Stimulated activated CD4-positive, alpha-beta T cell treated with anti-CD3 and anti-CD28 coated beads, Interleukin-2, amount 100 ng/mL, for 48 hours (primary cell): ENCODE measurements around the gene GSAP.
"Not testable (repeated sequence)": the region's sequence is repeated elsewhere in the genome, so short reads cannot be mapped to it uniquely, and the experiment has no call there.

Experiments
- DNase-seq, 2 donors: peaks; one replicate each; pipeline ENCODE4 v3.0.0-alpha.2; 2020

The GSAP gene

GRCh38 chr7:77321300-77321699 lies 94.8 kb downstream of the GSAP start:
- no peak for DNase-seq

- DNase-seq, result no peak
Measured at GRCh38 chr7:77320714-77321113, 95.4 kb downstream of the GSAP start.

GRCh38 chr7:77320137-77320536 lies 96.0 kb downstream of the GSAP start:
- no peak for DNase-seq

GRCh38 chr7:77318019-77318418 lies 98.1 kb downstream of the GSAP start:
- DNase-seq, result no peak

DNA sequence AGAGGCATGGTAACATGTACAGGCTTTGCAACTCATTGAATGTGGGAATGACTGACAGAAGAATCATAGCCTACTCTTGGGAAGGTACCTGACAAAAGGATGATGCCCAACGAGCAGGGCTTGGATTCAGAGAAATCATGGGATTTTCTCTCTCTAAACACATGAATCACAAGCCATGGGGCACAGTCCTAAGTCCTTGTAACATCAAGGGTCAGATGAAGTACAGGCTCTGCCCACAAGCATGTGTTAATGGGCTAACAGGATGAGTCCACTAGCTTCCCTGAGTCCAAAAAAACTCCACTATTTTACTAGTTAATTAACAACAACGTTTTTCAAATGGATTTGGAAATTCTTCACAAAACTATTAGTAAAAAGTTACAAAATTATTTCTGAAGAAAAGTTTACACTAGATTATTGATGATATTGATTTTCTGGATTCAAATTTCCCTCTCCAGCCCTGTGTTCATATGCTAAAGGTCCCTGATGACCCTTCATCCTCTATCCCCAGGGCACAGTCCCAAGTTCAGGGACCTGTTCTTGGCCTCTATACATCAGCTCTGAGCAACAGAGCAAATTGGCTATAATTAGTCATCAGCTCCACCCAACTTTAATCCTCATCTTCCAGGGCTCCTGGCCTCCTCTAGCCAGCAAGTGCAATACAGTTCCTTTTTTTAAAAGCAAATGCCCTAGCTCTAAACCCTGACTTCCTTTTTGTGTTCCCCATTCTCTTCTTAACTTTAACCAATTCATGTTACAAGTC lies 99.8 kb downstream of the GSAP start:
- no peak for DNase-seq

DNA sequence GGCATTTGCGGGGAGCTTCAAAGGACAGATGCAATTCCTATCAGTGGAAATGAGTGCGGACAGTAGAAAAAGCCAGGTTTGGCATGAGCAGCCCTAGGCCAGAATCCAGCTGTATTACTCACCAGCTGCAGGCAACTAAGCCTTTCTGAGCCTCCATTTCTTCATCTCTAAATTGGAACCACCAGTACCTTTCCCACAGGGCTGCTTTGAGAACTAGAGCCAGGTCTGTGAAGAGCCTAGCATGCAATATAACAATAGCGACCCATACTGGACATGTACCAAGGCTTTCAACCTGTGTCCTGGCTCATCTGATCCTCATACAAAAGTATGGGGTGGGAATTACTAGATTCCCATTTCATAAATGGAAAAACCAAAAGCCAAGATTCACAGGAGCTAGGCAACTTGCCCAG lies 101.0 kb downstream of the GSAP start:
- no peak for DNase-seq

- DNase-seq, result no peak
Measured at GRCh38 chr7:77313876-77314480, 102.2 kb downstream of the GSAP start.

GRCh38 chr7:77313085-77313484 lies 103.1 kb downstream of the GSAP start:
- DNase-seq, result no peak

DNA sequence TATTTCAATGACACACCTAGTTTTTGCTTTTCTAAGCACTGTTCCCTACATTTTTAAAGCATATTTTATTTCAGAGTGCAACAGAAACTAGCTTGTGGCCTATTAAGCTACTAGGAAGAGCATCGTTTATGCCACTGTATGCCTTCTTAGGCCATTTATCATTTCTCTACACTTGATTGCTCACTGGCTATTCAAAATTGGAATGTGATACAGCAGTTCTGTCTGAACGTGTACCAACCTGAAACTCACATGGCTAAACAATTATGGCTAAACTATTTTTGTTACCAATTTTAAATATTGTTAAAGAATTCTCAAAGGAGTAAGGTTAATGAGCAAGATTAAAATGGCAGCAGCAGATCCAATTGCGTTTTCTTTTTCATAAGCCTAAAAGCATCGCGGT lies 105.2 kb downstream of the GSAP start:
- no peak for DNase-seq

DNA sequence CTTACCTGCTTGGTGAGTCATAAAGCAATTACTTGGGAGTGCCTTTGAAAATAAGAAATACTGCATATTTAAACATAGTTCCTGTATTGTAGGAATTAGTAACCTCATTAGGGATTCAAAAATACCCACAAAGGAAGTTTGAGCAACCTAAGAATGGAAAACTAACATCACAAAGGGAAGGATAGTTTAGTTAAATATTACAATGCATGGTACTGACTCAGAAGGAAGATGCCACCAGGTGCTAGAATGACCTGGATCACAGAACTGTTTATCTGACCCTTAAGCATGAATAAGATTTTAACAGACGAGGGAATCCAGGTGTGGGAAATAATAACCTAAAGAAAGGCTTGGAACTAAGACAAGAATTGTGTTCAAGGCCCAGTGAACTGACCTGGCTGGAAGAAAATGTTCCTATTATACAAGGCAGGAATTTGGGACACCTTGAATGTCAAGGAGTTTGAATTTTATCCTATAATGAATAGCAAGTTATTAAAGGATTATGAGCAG lies 106.4 kb downstream of the GSAP start:
- no peak for DNase-seq

DNA sequence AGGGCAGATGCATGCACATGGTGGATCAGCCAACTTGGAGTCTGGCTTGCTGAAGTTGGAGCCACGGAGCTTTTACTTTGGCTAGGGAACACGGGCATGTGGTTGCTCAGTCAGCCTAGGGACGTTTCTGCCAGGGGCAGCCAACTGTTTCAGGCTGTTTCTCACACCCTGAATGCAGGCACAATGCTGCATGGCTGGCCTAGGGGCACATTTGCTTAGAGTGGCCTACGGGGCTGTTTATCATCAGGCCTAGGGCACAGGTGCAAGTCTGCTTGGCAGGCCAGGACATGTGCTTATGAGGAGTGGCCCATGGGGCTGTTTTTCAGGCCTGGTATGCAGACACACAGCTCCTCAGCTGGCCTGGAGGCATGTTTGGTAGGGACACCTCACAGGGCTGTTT lies 107.4 kb downstream of the GSAP start:
- no peak for DNase-seq

DNA sequence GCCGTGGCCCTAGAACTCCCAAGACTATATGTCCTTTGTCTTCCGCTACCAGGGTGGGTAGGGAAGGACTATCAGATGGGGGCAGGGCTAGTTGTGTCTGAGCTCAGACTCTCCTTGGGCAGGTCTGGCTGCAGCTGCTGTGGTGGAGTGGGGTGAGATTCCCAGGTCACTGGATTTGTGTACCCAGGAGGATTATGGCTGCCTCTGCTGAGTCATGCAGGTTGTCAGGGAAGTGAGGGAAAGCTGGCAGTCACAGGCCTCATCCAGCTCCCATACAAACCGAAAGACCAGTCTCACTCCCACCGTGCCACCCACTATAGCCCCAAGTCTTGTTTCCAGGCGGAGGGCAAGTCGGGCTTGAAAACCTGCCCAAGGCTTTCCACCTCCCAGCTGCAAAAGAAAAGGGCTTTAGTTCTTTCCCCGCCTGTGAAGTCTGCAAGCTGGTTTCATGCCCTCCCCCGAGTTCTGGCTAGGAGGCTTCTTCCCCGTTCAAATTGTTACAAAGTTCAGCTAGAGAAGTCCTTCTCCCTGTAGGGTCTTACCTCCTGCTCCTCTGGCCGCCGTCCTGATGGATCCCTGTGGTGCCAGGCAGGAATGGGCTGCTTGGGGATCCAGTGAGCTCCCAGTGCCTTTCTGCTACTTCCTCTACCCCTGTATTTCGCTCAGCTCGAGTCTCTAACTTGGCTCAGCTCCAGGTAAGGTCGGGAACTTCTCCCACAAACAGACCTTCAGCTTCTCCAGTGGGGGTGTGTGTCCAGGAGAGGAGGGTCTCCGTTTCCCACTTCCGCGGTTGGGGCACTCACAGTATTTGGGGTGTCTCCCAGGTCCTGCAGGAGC lies 109.7 kb downstream of the GSAP start:
- no peak for DNase-seq

DNA sequence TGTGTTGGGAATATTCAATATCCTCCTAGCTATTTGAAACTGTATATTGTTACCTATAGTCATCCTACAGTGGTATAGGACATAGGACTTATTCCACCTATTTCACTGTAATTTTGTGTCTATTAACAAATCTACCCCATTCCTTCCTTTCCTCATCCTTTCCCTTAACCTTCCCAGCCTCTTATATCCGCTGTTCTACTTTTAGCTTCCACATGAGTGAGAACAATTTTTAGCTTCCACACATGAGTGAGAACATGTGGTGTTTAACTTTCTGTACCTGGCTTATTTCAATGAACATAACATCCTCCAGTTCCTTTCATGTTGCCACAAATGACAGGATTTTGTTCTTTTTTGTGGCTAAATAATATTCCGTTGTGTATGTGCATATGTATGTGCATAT lies 120.6 kb downstream of the GSAP start:
- DNase-seq, result no peak

GRCh38 chr7:77293046-77293445 lies 123.1 kb downstream of the GSAP start:
- DNase-seq, result no peak

GRCh38 chr7:77290425-77290824 lies 125.7 kb downstream of the GSAP start:
- no peak for DNase-seq

GRCh38 chr7:77289387-77289786 lies 126.8 kb downstream of the GSAP start:
- no peak for DNase-seq

- DNase-seq, result no peak
Measured at GRCh38 chr7:77288676-77289320, 127.4 kb downstream of the GSAP start.

DNA sequence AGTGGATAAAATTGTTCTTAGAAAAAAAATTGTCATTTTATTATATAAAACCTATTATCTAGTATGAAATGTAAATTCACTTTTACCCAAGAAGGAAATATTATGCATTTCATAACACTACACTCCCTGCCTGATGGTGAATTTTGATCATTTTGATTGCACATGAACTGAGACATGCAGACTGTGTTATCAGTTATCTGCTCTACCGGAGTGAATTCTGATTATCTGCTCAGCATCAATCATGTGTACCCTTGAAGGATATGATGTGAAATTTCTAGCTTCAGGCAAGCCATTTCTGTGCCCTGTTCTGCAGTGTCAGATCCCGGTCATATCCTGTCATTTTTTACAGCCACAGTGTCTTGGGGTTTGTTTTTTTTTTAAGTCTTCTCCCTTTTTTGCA lies 131.5 kb downstream of the GSAP start:
- no peak for DNase-seq

GRCh38 chr7:77284005-77284404 lies 132.1 kb downstream of the GSAP start:
- no peak for DNase-seq

- no peak for DNase-seq
Measured at GRCh38 chr7:77282897-77283296, 133.3 kb downstream of the GSAP start.

DNA sequence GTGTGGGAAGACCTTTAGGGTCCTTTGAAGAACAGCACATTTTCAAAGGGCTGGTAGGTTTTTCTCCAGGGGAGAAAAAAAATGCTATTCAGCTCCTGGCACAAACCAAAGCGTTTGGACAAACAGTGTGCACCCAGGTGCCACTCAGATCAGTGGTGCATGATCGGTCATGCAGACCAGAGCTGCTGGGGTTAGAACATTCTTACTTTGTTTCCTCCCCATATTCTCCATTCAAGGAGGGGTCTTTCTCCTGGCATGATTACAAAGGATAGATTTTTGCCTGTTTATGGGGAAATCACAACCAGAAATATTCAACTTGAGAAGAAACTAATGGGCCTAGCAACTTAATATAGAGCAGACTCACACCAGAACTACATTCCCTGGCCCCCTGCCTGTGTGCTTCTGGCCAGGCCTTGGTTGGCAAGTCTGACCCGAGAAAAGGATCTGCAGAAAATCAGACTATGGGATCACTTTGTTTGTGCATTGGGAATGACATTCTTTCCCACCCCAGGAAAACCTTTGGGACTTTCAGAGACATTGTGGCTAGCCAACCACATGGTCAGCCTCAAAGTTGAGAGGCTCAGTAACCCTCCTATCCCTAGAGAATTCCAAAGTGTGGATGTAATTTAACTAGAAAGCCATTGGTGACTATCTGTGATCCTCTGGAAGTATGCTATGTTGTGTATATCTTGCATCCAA lies 134.2 kb downstream of the GSAP start:
- no peak for DNase-seq

DNA sequence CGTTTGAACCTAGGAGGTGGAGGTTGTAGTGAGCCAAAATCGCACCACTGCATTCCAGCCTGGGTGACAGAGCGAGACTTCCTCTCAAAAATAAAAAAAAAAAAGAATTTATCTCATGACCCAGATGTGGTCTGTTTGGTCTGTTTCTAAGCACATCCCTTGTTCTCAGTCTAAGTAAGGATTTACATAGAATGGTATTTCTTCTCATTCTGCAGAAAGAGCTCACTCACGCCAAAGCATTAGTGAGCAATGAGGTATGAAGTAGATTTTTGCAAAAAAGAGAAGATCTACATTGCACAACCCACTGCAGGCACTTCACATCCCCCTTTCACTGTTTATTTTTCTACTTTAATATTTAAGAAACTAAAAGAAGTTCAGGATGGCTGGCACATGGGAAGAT lies 140.0 kb downstream of the GSAP start:
- no peak for DNase-seq

- DNase-seq, result not testable (repeated sequence)
Measured at GRCh38 chr7:77275663-77276062, 140.5 kb downstream of the GSAP start.
